HCT116 (cell line): ENCODE results near the gene ANGPTL4. TPM values are rescaled to one million over a fixed set of nuclear protein-coding genes. Genes with fewer than 3 reads are reported as not detected.

Source experiments
- ATAC-seq: fragments of 200-7000 bp; cut with Tn5 transposase; 2 replicates; pipeline ENCODE4 v1.9.1; 2020; ENCODE audit warnings: mild to moderate bottlenecking, moderate library complexity
- BruUV-seq: library from RNA; stranded (reverse); fragments of 400-500 nt; replicated peaks from 2 replicates; lab custom pipeline; 2021; lab: Mats Ljungman, UMichigan
- CTCF ChIA-PET: fragments of 300-600 bp; sonication (Branson Sonifier 250); formaldehyde crosslinking; loops from one replicate; lab custom pipeline; 2021; ENCODE audit warnings: antibody characterized with exemption; lab: Charles Lee
- POLR2A ChIA-PET: fragments of 300-600, 350-600 bp; sonication (Branson Sonifier 250); formaldehyde crosslinking; loops from one replicate; lab custom pipeline; 2021; ENCODE audit warnings: antibody characterized with exemption; lab: Charles Lee
- RAD21 ChIA-PET, 2 experiments: fragments of 300-600 bp; sonication (Branson Sonifier 250); formaldehyde crosslinking; loops; one replicate each; lab custom pipeline; 2023; ENCODE audit warnings: low total read pairs in 2 of 2; ENCODE audit not compliant: uncharacterized antibody in 2 of 2, unreplicated experiment in 2 of 2, low non-redundant PET in 1 of 2; lab: Charles Lee
- DNase-seq: peaks from one replicate; pipeline ENCODE4 v3.0.0-alpha.2; 2010; ENCODE audit warnings: low read depth, low spot score
- H2AFZ ChIP-seq: fragments of 200-600 bp; shearing (Covaris generic), sonication (generic); 2 replicates; pipeline ENCODE4 v1.6.1; 2017; ENCODE audit warnings: low read depth, mixed run types, mixed read lengths, antibody characterized with exemption, low read length; ENCODE audit not compliant: poor library complexity, severe bottlenecking
- H3K27ac ChIP-seq: 2 replicates; pipeline ENCODE4 v1.5.1; 2012; ENCODE audit warnings: low read depth, low read length
- H3K27me3 ChIP-seq: fragments of 200-600 bp; sonication (generic); 2 replicates; pipeline ENCODE4 v1.6.1; 2016; ENCODE audit warnings: mixed run types, low read length, mixed read lengths; ENCODE audit not compliant: insufficient read depth
- H3K36me3 ChIP-seq, 2 experiments: fragments of 200-500 bp in 1 of 2; fragments of 200-600 bp in 1 of 2; sonication (Bioruptor generic) in 1 of 2; sonication (generic) in 1 of 2; 2 replicates each; pipeline versions ENCODE4 v1.5.1 to v1.6.1; 2014 to 2016; ENCODE audit warnings: low read length in 2 of 2, inconsistent platforms in 1 of 2, mixed read lengths in 1 of 2, mixed run types in 1 of 2; ENCODE audit not compliant: insufficient read depth in 2 of 2, control insufficient read depth in 1 of 2
- H3K4me1 ChIP-seq, 2 experiments: fragments of 200-600 bp in 1 of 2; sonication (generic) in 1 of 2; 2 replicates each; pipeline versions ENCODE4 v1.5.1 to v1.6.1; 2012 to 2017; ENCODE audit warnings: low read length in 2 of 2, inconsistent platforms in 1 of 2, mild to moderate bottlenecking in 1 of 2, mixed read lengths in 1 of 2, mixed run types in 1 of 2, moderate library complexity in 1 of 2; ENCODE audit not compliant: insufficient read depth in 2 of 2, control insufficient read depth in 1 of 2
- H3K4me2 ChIP-seq: fragments of 200-600 bp; sonication (generic); 2 replicates; pipeline ENCODE4 v1.6.1; 2017; ENCODE audit warnings: mixed run types, low read length, mixed read lengths
- H3K4me3 ChIP-seq, 2 experiments: fragments of 200-600 bp in 1 of 2; sonication (generic) in 1 of 2; replicated peaks in 1 of 2; 2 replicates each; pipeline ENCODE4 v1.5.1; 2011 to 2016; ENCODE audit warnings: low read length in 2 of 2, control low read depth in 1 of 2, low read depth in 1 of 2, mild to moderate bottlenecking in 1 of 2, mixed read lengths in 1 of 2, mixed run types in 1 of 2
- H3K79me2 ChIP-seq: fragments of 200-600 bp; sonication (generic); 2 replicates; pipeline ENCODE4 v1.6.1; 2017; ENCODE audit warnings: mild to moderate bottlenecking, mixed run types, low read length, moderate library complexity, mixed read lengths; ENCODE audit not compliant: insufficient read depth
- H3K9ac ChIP-seq: fragments of 200-600 bp; sonication (generic); 2 replicates; pipeline ENCODE4 v1.6.1; 2016; ENCODE audit warnings: low read length, mixed read lengths
- H3K9me2 ChIP-seq: fragments of 200-600 bp; sonication (generic), shearing (Covaris generic); 2 replicates; pipeline ENCODE4 v1.6.1; 2017; ENCODE audit warnings: mixed run types, mild to moderate bottlenecking, moderate library complexity; ENCODE audit not compliant: insufficient read depth
- H3K9me3 ChIP-seq, 2 experiments: fragments of 200-500 bp in 1 of 2; fragments of 200-600 bp in 1 of 2; sonication (Bioruptor generic) in 1 of 2; sonication (generic) in 1 of 2; 2 replicates each; pipeline ENCODE4 v1.6.1; 2014 to 2017; ENCODE audit warnings: low read length in 2 of 2, mixed read lengths in 2 of 2, inconsistent platforms in 1 of 2, low read depth in 1 of 2, mild to moderate bottlenecking in 1 of 2, mixed run types in 1 of 2, moderate library complexity in 1 of 2; ENCODE audit not compliant: control insufficient read depth in 1 of 2, insufficient read depth in 1 of 2
- H4K20me1 ChIP-seq: fragments of 200-600 bp; sonication (generic), shearing (Covaris generic); 2 replicates; pipeline ENCODE4 v1.6.1; 2017; ENCODE audit warnings: mixed run types, mild to moderate bottlenecking, moderate library complexity; ENCODE audit not compliant: insufficient read depth
- ATF3 ChIP-seq: IDR thresholded peaks from 2 replicates; pipeline ENCODE4 v1.6.1; 2012
- CBX3 ChIP-seq: IDR thresholded peaks from 2 replicates; pipeline ENCODE4 v1.6.1; 2012; ENCODE audit warnings: low read depth
- ELF1 ChIP-seq: IDR thresholded peaks from 2 replicates; pipeline ENCODE4 v1.6.1; 2012; ENCODE audit warnings: low read depth, borderline replicate concordance
- EZH2 ChIP-seq: fragments of 200-600 bp; sonication (generic); IDR thresholded peaks from 2 replicates; pipeline ENCODE4 v1.6.1; 2017; ENCODE audit warnings: antibody characterized with exemption, mixed run types
- FOSL1 ChIP-seq: IDR thresholded peaks from 2 replicates; pipeline ENCODE4 v1.6.1; 2012; ENCODE audit warnings: low read depth
- JUND ChIP-seq: IDR thresholded peaks from 2 replicates; pipeline ENCODE4 v1.6.1; 2012
- POLR2A ChIP-seq: IDR thresholded peaks from 2 replicates; pipeline ENCODE4 v1.7.0; 2011; ENCODE audit warnings: borderline replicate concordance; ENCODE audit not compliant: insufficient read depth, insufficient read length; ENCODE audit errors: extremely low read depth
- POLR2AphosphoS5 ChIP-seq: IDR thresholded peaks from 2 replicates; pipeline ENCODE4 v1.6.1; 2011; ENCODE audit warnings: mild to moderate bottlenecking, low read depth, low read length, moderate library complexity
- SIN3A ChIP-seq: IDR thresholded peaks from 2 replicates; pipeline ENCODE4 v1.6.1; 2012; ENCODE audit warnings: low read depth
- SP1 ChIP-seq: IDR thresholded peaks from 2 replicates; pipeline ENCODE4 v1.6.1; 2012; ENCODE audit warnings: low read depth
- TCF7L2 ChIP-seq: IDR thresholded peaks from 2 replicates; pipeline ENCODE4 v1.7.0; 2011; ENCODE audit warnings: borderline replicate concordance, inconsistent platforms; ENCODE audit not compliant: insufficient read depth, insufficient read length; ENCODE audit errors: extremely low read depth
- YY1 ChIP-seq: IDR thresholded peaks from 2 replicates; pipeline ENCODE4 v1.6.1; 2011; ENCODE audit warnings: low read length, low read depth, moderate library complexity, mild to moderate bottlenecking; ENCODE audit not compliant: insufficient replicate concordance; ENCODE audit errors: extremely low read depth
- intact Hi-C: fragments of 100-400 bp; cut with micrococcal nuclease; formaldehyde crosslinking; loops from 2 replicates; pipeline ENCODE4 v1.10.0; 2022
- total RNA-seq: library from RNA; stranded (reverse); gene quantifications from one replicate; pipeline ENCODE4 v1.2.1, GENCODE V29; 2021; ENCODE audit not compliant: unreplicated experiment
- TF ChIP-seq, protein P1 (sequence below): IDR thresholded peaks from 2 replicates; pipeline ENCODE4 v1.6.1; 2012

ANGPTL4 gene
- total RNA-seq, 1 experiment from 2014 or later: 54.8 TPM

- H2AFZ ChIP-seq: no peak overlapping the region
- H4K20me1 ChIP-seq: no peaks in the 10 kb centered on the region
- intact Hi-C loops: no loop called here
- ChIA-PET CTCF (no interaction called here), RAD21 (no interaction called here), POLR2A (no interaction called here)
- H3K27me3 ChIP-seq: no peaks in the 10 kb centered on the region
- no TSS peak for BruUV-seq
- H3K36me3 ChIP-seq: no peaks in the 10 kb centered on the region
- peaks cover 46 to 86% of the 10 kb centered on the region in 2 experiments for H3K4me1 ChIP-seq
- no peak overlapping the region for H3K4me3 ChIP-seq
- H3K79me2 ChIP-seq: no peaks in the 10 kb centered on the region
- H3K27ac ChIP-seq: peak overlapping the region; percentile 26; the same call in 1 of the 2 replicates
- no peaks in the 10 kb centered on the region for H3K9me3 ChIP-seq
- H3K9me2 ChIP-seq: no peaks in the 10 kb centered on the region
- ATAC-seq: no peak
- peak overlapping the region; percentile 54 for H3K4me2 ChIP-seq
- peak overlapping the region; percentile 29; the same call in 1 of the 2 replicates for H3K9ac ChIP-seq
- no peak for DNase-seq
- no peak for TF ChIP-seq ELF1
- peak; percentile 18; the same call in 1 of the 2 replicates for TF ChIP-seq FOSL1
- TF ChIP-seq ATF3: no peak
- TF ChIP-seq POLR2AphosphoS5: no peak
- peak; percentile 62; the same call in 1 of the 2 replicates for TF ChIP-seq CBX3
These were observed 3.8 kb upstream of the ANGPTL4 start for GRCh38 chr19:8360196-8360595.

DNA sequence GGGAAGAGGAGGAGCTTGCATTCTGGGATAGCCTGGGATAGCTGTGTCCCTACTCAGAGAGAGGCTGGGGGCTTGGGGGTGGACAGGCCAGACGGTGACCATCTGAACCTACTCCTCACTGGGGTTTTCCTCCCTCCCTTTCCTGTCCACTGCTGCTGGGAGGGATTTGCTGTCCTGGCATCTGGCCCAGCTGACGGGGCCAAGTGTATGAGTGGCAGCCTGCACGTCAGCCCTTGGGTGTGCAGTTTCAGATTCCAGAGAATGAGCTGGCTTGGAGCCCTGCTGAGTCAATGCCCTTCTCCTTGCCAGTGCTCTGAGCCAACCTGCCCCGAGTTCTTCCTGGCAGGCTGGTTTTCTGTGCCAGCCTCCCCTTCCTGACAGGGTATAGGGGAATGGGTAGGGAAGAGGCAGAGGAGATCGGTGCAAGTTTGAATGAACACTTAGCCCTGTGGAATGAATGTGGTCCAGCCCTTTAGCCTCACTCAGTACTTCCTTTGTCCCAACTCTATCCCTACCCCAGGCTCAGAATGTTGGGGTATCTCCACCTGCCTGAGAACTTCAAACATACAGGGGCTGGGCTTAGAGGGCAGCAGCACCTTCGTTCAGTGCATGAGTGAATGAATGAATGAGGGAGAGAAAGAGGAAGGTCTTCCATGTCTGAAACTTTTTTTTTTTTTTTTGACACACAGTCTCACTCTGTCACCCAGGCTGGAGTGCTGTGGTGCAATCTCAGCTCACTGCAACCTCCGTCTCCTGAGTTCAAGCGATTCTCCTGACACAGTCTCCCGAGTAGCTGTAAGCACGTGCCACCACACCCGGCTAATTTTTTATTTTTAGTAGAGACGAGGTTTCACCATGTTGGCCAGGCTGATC lies 1.8 kb upstream of the ANGPTL4 start:
- peak overlapping the region; percentile 38 for H2AFZ ChIP-seq
- intact Hi-C loops: loop anchor here (1.0 kb wide), 1 partner anchor 28 kb away; the partner anchor contains the start of gene RAB11B
- peak; percentile 76 for ATAC-seq
- H3K4me3 ChIP-seq: peak overlapping the region in 1 of 2 experiments; percentile 40; a peak in 3 of 4 replicates
- TF ChIP-seq CBX3 (peak; percentile 95; the same call in 1 of the 2 replicates), JUND (peak; percentile 77), POLR2A (no peak), YY1 (peak; percentile 59), EZH2 (no peak), TCF7L2 (peak; percentile 12), POLR2AphosphoS5 (peak; percentile 80), SP1 (peak; percentile 96), ELF1 (no peak), SIN3A (peak; percentile 73), FOSL1 (peak; percentile 65; the same call in 1 of the 2 replicates)
- TF ChIP-seq, protein P1, sequence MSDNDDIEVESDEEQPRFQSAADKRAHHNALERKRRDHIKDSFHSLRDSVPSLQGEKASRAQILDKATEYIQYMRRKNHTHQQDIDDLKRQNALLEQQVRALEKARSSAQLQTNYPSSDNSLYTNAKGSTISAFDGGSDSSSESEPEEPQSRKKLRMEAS: peak; percentile 70
- ChIA-PET CTCF (interaction anchor here (0.7 to 3.3 kb wide), 4 partner anchors 8 to 1615 kb away, joined by 3 to 20 read pairs (median 6); no protein-coding TSS in a partner anchor), POLR2A (interaction anchor here (0.6 to 2.3 kb wide), 9 partner anchors 7 to 152 kb away, joined by 3 to 20 read pairs (median 5); partner anchors contain the start of genes RAB11B and ZNF414), RAD21 (no interaction called here)
- no peaks in the 10 kb centered on the region; a peak in 1 of 4 replicates for H3K36me3 ChIP-seq
- DNase-seq: peak; percentile 95
- no peaks in the 10 kb centered on the region for H4K20me1 ChIP-seq
- H3K9me2 ChIP-seq: no peaks in the 10 kb centered on the region
- no peaks in the 10 kb centered on the region for H3K27me3 ChIP-seq
- peak overlapping the region; percentile 57 for H3K9ac ChIP-seq
- BruUV-seq: no TSS peak
- peak overlapping the region; percentile 100 for H3K4me2 ChIP-seq
- H3K4me1 ChIP-seq: peaks cover 46 to 83% of the 10 kb centered on the region in 2 experiments
- H3K9me3 ChIP-seq: no peaks in the 10 kb centered on the region
- H3K79me2 ChIP-seq: no peaks in the 10 kb centered on the region
- H3K27ac ChIP-seq: peak overlapping the region; percentile 90
